Fibroblast of upper back skin (primary cell): Measurements from ENCODE around the gene LIF.
A peak's percentile ranks its signal among the peaks of the same experiment; 100 is the strongest.
"Not testable (repeated sequence)": the region's sequence is repeated elsewhere in the genome, so short reads cannot be mapped to it uniquely, and the experiment has no call there.

ENCODE experiments used
- DNase-seq: peaks from one replicate; pipeline ENCODE4 v3.0.0-alpha.2; 2013

Gene LIF

GRCh38 chr22:30224161-30224857, 22.2 kb downstream of the LIF start:
- no peak for DNase-seq

- no peak for DNase-seq
These were observed 23.3 kb downstream of the LIF start for GRCh38 chr22:30223303-30223702.

- no peak for DNase-seq
These were observed 24.2 kb downstream of the LIF start for GRCh38 chr22:30222321-30222720.

GRCh38 chr22:30221121-30221992, 25.2 kb downstream of the LIF start:
- no peak for DNase-seq

- no peak for DNase-seq
These were observed 26.1 kb downstream of the LIF start for GRCh38 chr22:30220338-30221012.

- no peak for DNase-seq
These were observed 26.8 kb downstream of the LIF start for GRCh38 chr22:30219668-30220278.

DNA sequence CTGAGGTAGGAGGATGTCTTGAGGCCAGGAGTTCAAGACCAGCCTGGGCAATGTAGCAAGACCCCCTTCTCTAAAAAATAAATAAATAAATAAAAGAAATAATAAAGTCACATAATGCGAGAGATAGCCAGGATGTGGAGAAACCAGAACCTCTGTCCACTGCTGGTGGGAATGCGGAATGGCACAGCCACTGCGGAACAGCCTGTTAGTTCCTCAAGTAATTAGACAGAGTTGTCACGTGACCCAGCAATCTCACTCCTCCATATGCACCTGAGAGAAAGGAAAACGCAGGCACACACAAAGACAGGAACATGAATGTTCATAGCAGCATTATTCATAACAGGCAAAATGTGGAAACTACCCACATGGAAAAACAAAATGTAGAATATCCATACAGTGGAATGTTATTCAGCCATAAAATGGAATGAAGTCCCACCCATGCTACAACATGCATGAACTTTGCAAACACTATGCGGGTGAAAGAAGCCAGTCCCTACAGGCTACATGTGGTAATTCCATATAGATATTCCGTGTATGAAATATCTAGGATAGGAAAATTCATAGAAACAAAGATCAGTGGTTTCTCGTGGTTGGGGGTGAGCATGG, 27.4 kb downstream of the LIF start:
- no peak for DNase-seq

DNA sequence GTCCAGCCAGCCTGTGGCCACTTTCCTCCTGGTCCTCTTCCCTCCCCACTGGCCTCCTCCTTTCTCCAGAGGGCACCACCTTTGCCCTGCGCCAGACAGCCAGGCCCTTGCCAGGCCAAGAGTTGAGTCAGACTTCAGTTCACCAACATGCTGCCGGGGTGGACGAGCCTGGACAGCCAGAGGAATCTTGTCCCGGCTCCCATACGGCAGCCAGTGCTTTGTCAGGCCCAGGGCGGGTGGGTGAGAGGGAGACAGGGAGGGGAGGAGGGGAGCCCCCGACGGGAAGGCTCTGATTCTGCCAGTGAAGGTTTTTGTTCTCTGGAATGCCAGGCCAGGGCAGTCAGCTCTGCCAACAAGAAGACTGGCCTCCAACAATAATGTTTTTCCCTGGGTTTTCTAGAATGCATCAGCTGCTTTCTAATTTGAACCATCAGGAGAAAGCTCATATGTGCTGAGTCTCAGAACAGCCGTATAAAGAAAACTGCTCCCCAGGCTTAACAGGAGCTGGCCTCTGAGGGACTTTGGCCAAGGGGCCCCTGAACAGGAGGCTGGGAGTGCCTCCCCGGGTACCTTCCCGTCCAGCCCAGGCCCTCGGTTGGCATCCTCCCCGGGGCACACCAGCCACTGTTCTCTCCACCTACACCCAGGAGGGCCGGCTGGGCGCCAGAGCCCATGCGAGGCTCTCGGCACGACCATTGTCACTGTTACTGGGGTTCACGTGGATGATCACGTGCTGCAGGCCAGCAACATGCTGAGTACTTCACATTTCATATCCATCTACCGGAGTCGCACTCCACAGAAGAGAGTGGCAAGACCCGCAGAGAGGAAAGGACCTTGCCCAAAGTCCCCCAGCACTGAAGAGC, 28.6 kb downstream of the LIF start:
- no peak for DNase-seq

- DNase-seq: no peak
These were observed 29.8 kb downstream of the LIF start for GRCh38 chr22:30216710-30217109.

GRCh38 chr22:30216272-30216671, 30.3 kb downstream of the LIF start:
- not testable (repeated sequence) for DNase-seq

- no peak for DNase-seq
These were observed 31.7 kb downstream of the LIF start for GRCh38 chr22:30214703-30215407.

DNA sequence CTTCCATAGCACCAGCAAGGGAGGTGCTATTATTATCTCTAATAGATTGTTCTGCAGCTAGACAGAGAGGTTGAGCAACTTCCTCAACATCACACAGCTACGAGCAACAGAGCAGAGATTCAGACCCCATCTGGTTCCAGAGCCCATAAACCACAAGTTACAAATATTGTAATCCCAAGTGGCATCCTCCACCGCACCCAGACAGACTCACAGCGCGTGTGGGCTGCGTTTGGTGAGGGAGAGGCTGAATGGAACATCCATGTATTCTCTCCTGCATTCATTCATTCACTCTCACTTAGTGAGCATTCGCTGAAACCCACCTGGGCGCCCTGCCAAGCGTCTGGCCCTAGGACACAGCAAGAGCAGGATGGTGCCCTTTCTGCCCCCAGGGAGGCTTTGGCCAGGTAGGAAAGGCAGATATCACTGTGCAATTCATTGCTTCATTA, 33.5 kb downstream of the LIF start:
- peak; percentile 78 for DNase-seq

- DNase-seq: peak; percentile 85
These were observed 34.1 kb downstream of the LIF start for GRCh38 chr22:30212363-30212995.

GRCh38 chr22:30211124-30211820, 35.3 kb downstream of the LIF start:
- DNase-seq: no peak

DNA sequence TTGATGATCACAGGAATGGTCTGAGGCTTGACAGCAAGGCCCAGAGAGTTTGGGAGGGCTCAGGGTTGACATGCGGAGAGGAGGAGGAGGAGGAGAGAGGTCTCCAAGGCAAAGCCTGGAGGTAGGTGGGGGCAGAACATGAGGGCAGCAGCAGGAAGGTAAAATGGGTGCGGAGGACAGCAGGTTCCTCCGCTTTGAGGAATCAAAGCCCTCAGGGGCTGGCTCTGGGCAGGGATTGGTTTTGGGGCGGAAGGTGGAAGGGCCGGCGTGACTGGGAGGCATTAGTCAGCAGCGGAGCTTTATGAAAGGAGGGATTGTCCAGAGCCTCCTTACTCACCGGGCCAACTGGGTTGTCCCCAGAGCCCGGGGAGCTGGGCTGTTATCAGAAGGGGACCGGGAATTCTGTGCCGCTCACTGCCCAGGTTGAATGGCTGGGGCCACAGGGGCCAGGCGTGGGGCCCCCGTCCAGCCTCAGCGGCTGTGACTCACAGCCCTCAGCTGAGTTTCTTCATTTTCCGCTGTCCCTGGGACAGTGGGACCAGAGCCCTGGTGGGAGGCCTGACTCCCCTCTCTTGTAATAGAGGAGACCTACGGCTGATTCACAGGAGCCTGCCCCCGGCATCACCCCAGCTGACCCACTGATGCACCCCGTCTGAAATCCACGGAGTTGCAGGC, 36.2 kb downstream of the LIF start:
- DNase-seq: no peak

DNA sequence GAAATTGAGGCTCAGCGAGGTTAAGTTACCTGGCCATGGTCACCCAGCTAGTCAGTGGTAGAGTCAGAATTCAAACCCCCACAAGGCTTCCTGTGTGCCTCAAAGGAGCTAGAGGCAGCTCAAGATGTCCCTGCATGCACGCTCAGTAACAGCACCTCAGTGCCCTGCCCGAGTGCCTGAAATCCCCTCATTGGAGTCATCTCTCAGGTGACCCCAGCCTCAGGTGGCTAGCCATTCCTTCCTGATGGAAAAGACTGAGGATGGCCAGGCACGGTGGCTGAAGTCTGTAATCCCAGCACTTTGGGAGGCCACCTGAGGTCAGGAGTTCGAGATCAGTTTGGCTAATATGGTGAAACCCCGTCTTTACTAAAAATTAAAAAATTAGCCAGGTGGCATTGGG, 36.9 kb downstream of the LIF start:
- no peak for DNase-seq

- DNase-seq: peak; percentile 81
These were observed 37.6 kb downstream of the LIF start for GRCh38 chr22:30208631-30209603.

DNA sequence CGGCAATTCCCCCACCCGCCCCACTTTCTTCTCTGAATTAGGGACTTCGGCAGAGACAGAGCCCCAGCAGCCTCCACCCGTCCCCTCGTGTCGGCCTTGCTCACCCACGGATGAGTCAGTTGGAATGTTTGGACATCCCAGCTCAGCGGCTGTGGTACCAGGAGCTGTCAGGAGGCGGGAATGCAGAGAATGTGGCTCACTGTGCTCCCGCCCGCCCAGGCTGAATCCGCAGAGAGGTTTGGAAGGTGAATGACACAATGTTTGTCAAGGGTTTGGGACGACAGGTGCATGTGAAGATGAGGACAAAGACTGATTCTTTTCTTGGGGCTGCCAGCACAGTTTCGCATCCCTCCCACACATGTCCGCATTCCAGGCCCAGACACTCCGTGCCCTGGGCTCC, 39.6 kb downstream of the LIF start:
- peak; percentile 95 for DNase-seq
